ENCODE measurements around the gene TMEM182. TPM values are rescaled to one million over a fixed set of nuclear protein-coding genes. Genes with fewer than 3 reads are reported as not detected.

Gene TMEM182
- total RNA-seq, 4 donors from 2014 or later = 6.1 to 15.2 (median 8.0) TPM

- H3K9me3 ChIP-seq = no peaks in the 10 kb centered on the region
- no peak overlapping the region for H3K4me3 ChIP-seq
- no peaks in the 10 kb centered on the region for H3K36me3 ChIP-seq
- H3K27me3 ChIP-seq = no peaks in the 10 kb centered on the region
- peak overlapping the region in 1 of 4 donors; percentile 88 for H3K27ac ChIP-seq
- no peak for TF ChIP-seq CTCF (IDR thresholded peaks at IDR 0.05 in 4 of 5, conservative IDR thresholded peaks at IDR 0.05 in 1 of 5)
- TF ChIP-seq POLR2A (IDR thresholded peaks at IDR 0.05) = no peak
- no peak for ATAC-seq
- no peak for DNase-seq
- peaks cover 36 to 49% of the 10 kb centered on the region in 2 donors for H3K4me1 ChIP-seq
- intact Hi-C loops (cut with DNase I; ENCODE audit: low total_unique reads) = no loop called here
- in situ Hi-C loops (cut with MboI; ENCODE audit: low sequenced_read_pairs in 4 of 4) = loop anchor here in 3 of 4 donors (5.0 to 10.0 kb wide), 3 partner anchors 44 to 56 kb away; no protein-coding TSS in a partner anchor
Measured at GRCh38 chr2:102758439-102758838, 3.4 kb upstream of the TMEM182 start.

GRCh38 chr2:102764083-102764482 is 2.3 kb downstream of the TMEM182 start:
- Histone ChIP-seq H3K27ac (peak overlapping the region; percentile 74 to 91 (median 86)), H3K4me1 (peaks cover 56 to 69% of the 10 kb centered on the region in 2 donors), H3K27me3 (no peaks in the 10 kb centered on the region), H3K9me3 (no peaks in the 10 kb centered on the region), H3K4me3 (peak overlapping the region in 1 of 4 donors; percentile 48), H3K36me3 (no peaks in the 10 kb centered on the region)
- ATAC-seq (peak in 1 of 2 donors; percentile 27), DNase-seq (no peak)
- TF ChIP-seq POLR2A (IDR thresholded peaks at IDR 0.05) (no peak), CTCF (IDR thresholded peaks at IDR 0.05 in 4 of 5, conservative IDR thresholded peaks at IDR 0.05 in 1 of 5) (no peak)
- in situ Hi-C loops (cut with MboI; ENCODE audit: low sequenced_read_pairs in 4 of 4) = no loop called here
- intact Hi-C loops (cut with DNase I; ENCODE audit: low total_unique reads) = no loop called here

- H3K4me1 ChIP-seq = peaks cover 59 to 62% of the 10 kb centered on the region in 2 donors
- in situ Hi-C loops (cut with MboI; ENCODE audit: low sequenced_read_pairs in 4 of 4) = no loop called here
- H3K27ac ChIP-seq = peak overlapping the region; percentile 74 to 91 (median 86)
- no peak for TF ChIP-seq POLR2A (IDR thresholded peaks at IDR 0.05)
- TF ChIP-seq CTCF (IDR thresholded peaks at IDR 0.05 in 4 of 5, conservative IDR thresholded peaks at IDR 0.05 in 1 of 5) = no peak
- H3K36me3 ChIP-seq = no peaks in the 10 kb centered on the region
- no peak overlapping the region for H3K4me3 ChIP-seq
- intact Hi-C loops (cut with DNase I; ENCODE audit: low total_unique reads) = no loop called here
- peak in 1 of 2 donors; percentile 70 for DNase-seq
- H3K9me3 ChIP-seq = no peaks in the 10 kb centered on the region
- ATAC-seq = peak; percentile 35 to 77
- no peaks in the 10 kb centered on the region for H3K27me3 ChIP-seq
Measured at GRCh38 chr2:102765061-102765460, 3.2 kb downstream of the TMEM182 start.

- no peaks in the 10 kb centered on the region for H3K9me3 ChIP-seq
- ATAC-seq (peak; percentile 24 to 30), DNase-seq (peak in 1 of 2 donors; percentile 48)
- TF ChIP-seq POLR2A (IDR thresholded peaks at IDR 0.05) = no peak
- TF ChIP-seq CTCF (IDR thresholded peaks at IDR 0.05 in 4 of 5, conservative IDR thresholded peaks at IDR 0.05 in 1 of 5) = no peak
- H3K36me3 ChIP-seq = no peaks in the 10 kb centered on the region
- H3K4me1 ChIP-seq = peaks cover 73 to 79% of the 10 kb centered on the region in 2 donors
- no peak overlapping the region for H3K4me3 ChIP-seq
- in situ Hi-C loops (cut with MboI; ENCODE audit: low sequenced_read_pairs in 4 of 4) = no loop called here
- H3K27ac ChIP-seq = peak overlapping the region; percentile 9 to 91 (median 86)
- H3K27me3 ChIP-seq = no peaks in the 10 kb centered on the region
- intact Hi-C loops (cut with DNase I; ENCODE audit: low total_unique reads) = no loop called here
Measured at GRCh38 chr2:102768253-102768652, 6.4 kb downstream of the TMEM182 start.

- Histone ChIP-seq H3K27ac (peak overlapping the region in 3 of 4 donors; percentile 84 to 91 (median 88)), H3K27me3 (no peaks in the 10 kb centered on the region), H3K4me3 (no peak overlapping the region), H3K36me3 (no peaks in the 10 kb centered on the region), H3K9me3 (no peaks in the 10 kb centered on the region), H3K4me1 (peaks cover 72 to 84% of the 10 kb centered on the region in 2 donors)
- no peak for DNase-seq
- intact Hi-C loops (cut with DNase I; ENCODE audit: low total_unique reads) = no loop called here
- in situ Hi-C loops (cut with MboI; ENCODE audit: low sequenced_read_pairs in 4 of 4) = no loop called here
- ATAC-seq = no peak
- TF ChIP-seq POLR2A (IDR thresholded peaks at IDR 0.05) = no peak
- TF ChIP-seq CTCF (IDR thresholded peaks at IDR 0.05 in 4 of 5, conservative IDR thresholded peaks at IDR 0.05 in 1 of 5) = no peak
Measured at GRCh38 chr2:102768892-102769291, 7.1 kb downstream of the TMEM182 start.

Data from gastrocnemius medialis (tissue), 4 donors.